HG03039 (cell line): Measurements from ENCODE around the gene ORAI3.
"Not testable (repeated sequence)": the region's sequence is repeated elsewhere in the genome, so short reads cannot be mapped to it uniquely, and the experiment has no call there.

Source experiments
- ATAC-seq: cut with Tn5 transposase; IDR thresholded peaks from one replicate; pipeline ENCODE4 v1.9.1; 2021; ENCODE audit warnings: mild to moderate bottlenecking, moderate library complexity; ENCODE audit not compliant: unreplicated experiment

Gene ORAI3

GRCh38 chr16:30923554-30924075 is 25.3 kb upstream of the ORAI3 start, which contains the start of gene FBXL19:
FBXL19 (plus strand) TSS chr16:30923572; CDS start chr16:30925755, 2,183 bp downstream.
- no peak for ATAC-seq

DNA sequence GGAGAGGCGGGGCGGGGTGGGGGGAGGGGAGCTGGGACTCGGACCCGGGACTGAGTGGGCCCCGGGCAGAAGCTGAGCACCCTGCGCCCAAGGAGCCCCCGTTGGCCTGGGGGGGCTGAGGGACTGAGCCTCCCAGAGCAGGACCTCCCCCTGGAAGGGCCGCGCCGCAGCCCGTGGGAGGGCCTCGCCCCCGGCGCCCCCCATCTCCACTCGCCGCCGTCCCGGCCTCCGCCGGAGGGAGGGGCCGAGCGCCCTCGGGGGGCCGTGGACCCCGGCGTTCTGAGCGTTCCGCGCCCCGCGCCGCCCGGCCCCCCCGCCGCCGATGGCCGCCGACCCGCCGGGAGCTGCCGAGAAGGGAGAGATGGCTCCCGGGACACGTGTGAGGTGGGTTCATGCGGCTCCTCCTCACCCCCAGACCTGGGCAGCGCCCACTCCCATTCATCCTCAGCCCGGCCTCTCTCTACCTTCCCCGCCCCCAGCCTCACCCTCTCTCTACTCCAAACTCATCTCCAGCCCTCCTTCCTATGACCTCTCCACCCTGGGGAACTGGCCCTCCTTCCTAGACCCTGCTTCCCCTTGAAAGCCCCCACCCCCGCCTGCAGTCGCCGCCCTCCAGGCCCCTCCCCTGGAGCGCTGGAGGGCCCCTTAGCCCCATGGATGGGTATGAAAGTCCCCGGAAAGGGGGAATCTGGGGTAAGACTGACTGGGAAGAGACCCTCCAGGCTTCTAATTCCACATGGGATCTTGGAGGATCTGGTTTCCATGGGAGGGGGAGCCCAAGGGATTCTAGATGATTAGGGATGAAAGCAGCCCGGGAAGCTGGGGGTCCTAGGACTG is 24.6 kb upstream of the ORAI3 start:
- ATAC-seq, result no peak

DNA sequence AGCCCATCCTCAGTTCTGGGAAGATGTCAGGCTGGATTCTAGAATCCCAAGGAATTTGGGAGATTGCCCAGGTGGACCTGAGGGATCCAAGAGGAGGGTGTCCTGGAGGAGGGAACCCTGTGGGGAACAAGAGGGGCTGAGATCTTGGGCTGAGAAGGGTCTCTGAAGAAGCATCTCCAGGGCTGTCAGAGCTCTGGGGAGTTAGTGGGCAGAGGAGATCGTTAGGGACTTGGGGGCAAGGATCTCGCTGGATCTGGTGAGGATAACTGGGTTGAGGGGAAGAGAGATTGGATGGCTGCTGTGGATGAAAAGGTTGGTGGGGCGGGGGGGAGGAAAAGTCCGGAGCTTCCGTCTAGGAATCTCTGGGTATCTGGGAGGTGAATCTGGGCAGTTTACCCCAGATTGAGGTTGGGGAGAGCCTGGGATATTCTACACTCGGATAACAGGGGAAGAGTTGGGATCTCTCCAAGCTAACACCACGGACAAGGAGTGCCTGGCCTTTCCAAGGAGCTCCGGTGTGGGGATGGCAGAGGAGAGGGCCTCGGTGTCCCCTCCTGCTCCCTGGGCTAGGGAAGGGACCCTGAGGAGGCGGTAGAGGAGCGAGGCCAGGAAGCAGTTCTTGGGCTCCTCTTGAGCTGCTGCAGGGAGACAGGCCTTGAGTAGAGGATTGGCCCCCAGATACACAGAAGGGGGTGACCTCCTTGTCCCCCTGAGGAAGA is 23.8 kb upstream of the ORAI3 start:
- no peak for ATAC-seq

DNA sequence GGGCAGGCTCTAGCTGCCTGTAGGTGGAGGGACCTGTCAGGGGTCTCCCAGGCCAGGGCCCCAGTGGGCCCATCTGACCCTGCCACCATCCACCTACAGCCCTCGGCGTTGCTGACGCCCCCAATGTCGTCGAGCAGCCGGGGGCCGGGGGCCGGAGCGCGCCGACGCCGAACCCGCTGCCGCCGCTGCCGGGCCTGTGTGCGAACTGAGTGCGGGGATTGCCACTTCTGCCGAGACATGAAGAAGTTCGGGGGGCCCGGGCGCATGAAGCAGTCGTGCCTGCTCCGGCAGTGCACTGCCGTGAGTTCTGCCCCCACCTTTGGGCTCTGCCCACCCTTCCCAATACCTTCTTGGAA is 23.3 kb upstream of the ORAI3 start:
- no peak for ATAC-seq

DNA sequence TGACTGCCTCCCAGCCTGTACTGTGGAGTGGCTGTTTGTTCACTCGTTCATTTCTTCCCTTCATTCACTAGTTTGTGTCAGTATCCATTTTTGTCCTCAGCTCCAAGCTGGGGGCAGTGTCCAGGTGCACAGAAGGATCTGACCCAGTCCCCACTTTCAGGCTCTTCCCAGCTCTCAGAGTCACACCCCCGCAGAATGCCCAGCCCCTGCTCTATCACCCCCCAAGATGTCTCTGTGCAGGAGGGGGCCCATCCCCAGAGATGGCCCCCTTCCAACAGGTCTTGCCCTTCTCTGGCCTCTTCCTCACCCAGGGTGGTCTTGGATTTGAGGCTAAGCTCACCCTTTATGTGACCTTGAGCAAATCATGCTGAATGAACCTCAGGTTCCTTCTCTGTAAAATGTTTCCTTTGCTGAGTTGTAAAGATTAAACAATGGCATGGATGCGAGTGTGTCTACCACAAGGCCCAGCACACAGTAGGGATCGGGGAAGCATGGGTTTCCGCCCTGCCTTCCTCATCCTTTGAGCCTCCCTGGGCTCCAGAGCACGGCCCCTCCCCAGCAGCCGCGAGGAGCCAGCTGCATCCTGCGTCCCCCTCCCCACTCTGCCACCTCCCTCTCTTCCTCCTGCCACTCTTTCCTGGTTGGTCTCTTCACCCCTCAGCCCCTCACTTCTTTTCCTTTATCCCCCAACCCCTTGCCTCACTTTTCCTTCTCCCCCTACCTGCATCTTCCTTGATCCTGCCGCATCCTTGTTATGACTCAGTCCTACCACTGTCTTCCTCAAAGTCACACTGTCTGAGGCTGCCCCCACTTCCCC is 22.7 kb upstream of the ORAI3 start:
- ATAC-seq, result no peak

DNA sequence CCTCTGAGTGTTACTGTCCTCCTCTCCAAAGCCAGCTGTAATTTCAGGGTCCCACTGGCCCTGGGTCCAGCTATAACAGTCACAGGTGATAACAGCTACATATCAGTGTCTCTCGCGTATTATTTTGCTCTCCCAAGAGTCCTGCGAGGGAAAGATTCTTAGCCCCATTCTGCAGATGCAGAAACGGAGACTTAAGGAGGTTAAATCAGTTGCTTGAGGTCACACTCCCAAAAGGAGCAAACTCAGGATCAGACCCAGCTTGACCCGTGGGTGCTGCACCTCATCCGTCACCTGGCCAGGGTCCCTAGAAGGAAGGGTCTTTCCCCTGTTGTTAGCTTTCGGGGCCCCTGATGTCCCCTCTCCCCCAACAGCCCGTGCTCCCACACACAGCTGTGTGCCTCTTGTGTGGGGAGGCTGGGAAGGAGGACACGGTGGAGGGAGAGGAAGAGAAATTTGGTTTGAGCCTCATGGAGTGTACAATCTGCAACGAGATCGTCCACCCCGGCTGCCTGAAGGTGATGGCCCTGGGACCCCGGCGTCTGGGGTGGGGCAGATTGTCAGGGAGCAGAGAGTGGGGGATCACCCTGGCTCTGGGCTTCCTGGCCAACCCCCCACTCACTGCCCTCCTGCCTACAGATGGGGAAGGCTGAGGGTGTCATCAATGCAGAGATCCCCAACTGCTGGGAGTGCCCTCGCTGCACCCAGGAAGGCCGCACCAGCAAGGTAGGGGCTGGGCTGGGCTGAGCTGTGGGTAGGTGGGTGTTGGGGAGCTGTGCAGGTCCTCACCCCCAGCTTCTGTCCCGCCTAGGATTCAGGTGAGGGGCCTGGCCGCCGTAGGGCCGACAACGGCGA is 21.7 kb upstream of the ORAI3 start:
- no peak for ATAC-seq

DNA sequence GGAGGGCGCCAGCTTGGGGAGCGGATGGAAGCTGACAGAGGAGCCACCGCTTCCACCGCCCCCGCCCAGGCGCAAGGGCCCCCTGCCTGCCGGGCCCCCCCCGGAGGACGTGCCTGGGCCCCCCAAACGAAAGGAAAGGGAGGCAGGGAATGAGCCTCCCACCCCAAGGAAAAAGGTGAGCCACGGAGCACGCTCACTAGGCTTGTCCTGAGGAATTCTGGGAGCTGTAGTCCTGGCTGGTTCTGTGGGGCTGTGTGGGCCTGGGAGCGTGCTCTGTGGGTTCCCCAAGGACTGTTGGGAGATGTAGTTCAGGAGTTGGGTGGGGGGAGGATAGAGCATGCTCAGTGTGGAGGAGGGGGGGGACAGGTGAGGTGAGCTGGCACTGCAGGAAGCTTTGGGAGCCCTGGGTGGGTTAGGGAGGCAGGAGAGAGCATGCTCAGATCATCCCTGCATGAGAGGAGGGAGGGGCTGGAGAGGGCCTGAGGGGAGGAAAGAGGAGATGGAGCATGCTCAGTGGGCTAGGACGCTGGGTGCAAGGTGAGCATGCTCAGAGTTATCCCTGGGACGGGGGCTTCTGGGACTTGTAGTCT is 21.0 kb upstream of the ORAI3 start:
- no peak for ATAC-seq

DNA sequence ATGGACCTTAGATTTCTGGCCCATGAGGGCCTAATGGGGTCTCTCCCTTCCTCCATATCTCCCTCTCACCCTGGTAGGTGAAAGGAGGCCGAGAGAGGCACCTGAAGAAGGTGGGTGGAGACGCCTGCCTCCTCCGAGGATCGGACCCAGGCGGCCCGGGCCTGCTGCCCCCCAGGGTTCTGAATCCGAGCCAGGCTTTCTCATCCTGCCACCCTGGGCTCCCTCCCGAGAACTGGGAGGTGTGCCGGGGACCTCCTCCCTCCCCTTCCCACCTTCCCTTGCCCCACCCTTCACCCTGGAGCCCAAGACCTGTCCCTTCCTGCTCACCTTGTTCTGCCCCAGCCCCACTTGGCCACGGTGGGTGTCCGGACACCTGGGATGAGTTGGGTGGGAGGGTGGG is 20.5 kb upstream of the ORAI3 start:
- no peak for ATAC-seq

DNA sequence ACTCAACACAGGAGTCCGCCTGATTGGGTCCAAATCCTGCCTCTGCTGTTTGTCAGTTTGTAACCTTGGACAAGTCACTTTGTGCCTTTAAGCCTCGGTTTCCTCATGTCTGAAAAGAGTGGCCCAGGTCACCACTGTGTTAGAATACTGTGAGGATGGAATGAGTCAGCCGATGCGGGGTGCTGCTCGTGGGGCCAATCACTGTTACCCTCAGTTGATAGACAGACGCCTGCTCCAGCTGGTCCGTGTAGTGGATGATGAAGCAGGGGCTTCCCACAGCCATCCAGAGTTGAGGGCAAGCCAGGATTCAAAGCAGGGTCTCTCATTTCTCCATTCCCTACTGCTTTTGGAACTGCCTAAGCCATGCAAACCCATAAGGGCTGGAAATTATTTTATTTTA is 19.7 kb upstream of the ORAI3 start:
- no peak for ATAC-seq

DNA sequence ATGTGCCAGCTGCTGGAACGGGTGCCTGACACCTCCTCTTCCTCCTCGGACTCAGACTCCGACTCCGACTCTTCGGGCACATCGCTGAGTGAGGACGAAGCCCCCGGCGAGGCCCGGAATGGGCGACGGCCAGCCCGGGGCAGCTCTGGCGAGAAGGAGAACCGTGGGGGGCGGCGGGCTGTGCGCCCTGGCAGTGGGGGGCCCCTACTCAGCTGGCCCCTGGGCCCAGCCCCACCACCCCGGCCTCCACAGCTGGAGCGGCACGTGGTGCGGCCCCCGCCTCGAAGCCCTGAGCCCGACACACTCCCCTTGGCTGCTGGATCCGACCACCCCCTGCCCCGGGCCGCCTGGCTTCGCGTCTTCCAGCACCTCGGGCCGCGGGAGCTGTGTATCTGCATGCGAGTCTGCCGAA is 18.7 kb upstream of the ORAI3 start:
- no peak for ATAC-seq

GRCh38 chr16:30931068-30931650 is 17.7 kb upstream of the ORAI3 start:
- no peak for ATAC-seq

GRCh38 chr16:30934827-30935557 is 13.9 kb upstream of the ORAI3 start:
- no peak for ATAC-seq

- ATAC-seq, result no peak
These were observed 11.2 kb upstream of the ORAI3 start for GRCh38 chr16:30937692-30938091.

DNA sequence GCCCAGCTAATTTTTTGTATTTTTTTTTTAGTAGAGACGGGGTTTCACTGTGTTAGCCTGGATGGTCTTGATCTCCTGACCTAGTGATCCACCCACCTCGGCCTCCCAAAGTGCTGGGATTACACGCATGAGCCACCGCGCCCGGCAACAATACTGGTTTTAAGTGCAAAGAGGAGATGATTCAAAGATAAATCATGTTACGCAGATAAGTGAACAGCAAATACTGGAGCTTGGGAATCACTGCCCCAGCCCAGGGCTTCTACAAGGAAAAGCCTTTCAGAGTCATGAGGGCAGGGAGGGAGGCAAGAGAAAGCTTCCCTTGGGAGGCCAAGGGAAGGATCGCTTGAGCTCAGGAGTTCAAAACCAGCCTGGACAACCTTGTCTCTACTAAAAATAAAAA is 9.3 kb upstream of the ORAI3 start:
- not testable (repeated sequence) for ATAC-seq

- no peak for ATAC-seq
These were observed 7.1 kb upstream of the ORAI3 start for GRCh38 chr16:30941600-30942425.

DNA sequence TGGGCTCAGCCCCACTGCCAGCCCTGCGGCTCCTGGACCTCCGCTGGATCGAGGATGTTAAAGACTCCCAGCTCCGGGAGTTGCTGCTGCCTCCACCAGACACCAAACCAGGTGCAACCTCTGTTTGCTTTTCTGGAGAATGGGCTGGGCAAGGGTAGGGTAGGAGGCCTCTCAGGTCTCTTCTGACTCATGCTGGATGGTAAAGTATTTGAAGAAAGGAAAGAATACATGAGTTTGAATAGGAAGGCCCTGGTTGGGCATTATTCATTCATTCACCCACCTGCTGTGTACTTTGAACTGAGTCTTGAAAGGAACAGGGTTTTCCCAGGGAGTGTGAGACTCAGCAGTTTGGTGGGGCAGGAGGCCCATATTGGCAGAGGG is 6.5 kb upstream of the ORAI3 start:
- ATAC-seq, result no peak

DNA sequence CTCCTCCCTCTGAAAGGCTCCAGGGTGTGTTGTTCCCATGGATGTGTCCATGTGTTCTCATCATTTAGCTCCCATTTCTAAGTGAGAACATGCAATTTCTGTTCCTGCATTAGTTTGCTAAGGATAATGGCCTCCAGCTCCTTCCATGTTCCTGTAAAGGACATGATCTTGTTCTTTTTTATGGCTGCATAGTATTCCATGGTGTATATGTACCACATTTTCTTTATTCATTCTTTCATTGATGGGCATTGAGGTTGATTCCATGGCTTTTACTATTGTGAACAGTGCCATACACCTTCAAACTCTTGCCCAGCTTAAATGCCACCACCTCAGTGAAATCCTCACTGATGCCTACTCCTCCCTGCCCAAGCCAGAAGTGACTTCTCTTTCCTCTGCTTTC is 4.5 kb upstream of the ORAI3 start:
- ATAC-seq, result no peak
